Superior temporal gyrus (tissue), 1 donor: Measurements from ENCODE around the gene IL21R.
"Not testable (repeated sequence)": the region's sequence is repeated elsewhere in the genome, so short reads cannot be mapped to it uniquely, and the experiment has no call there.

Experiments
- DNase-seq: peaks from one replicate; pipeline ENCODE4 v3.0.0-alpha.2; 2016; ENCODE audit errors: extremely low spot score

Gene IL21R

DNA sequence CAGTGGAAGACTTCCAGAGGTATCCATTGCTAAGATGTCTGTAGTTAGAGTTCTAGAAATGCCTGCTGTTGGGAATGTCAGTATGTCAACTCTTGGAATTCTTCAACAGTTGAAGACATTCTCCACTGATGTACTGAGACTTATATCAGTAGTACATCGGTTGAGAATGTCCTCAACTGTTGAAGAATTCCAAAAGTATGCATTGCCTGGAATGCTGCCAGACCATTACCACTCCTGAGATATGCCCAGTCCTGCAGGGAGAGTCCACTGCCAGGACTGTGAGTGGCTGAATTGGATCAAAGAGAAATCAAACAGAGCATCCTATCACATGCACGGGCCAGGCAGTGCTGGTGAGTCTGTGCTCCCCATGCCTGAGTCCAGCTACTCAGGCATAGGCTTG lies 42.0 kb downstream of the IL21R start:
- DNase-seq: no peak

DNA sequence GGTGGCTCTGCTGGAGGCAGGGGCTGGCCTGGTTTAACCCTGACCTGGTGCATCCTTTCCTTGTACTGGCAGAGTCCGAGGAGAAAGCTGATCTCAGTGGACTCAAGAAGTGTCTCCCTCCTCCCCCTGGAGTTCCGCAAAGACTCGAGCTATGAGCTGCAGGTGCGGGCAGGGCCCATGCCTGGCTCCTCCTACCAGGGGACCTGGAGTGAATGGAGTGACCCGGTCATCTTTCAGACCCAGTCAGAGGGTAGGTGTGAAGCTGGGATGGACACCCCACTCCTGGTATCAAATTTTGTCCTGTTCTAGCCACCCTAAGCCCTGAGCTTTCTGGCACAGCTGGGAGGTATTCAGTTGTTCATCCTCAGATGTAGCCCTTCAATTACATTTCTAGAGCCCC lies 42.5 kb downstream of the IL21R start:
- no peak for DNase-seq

DNA sequence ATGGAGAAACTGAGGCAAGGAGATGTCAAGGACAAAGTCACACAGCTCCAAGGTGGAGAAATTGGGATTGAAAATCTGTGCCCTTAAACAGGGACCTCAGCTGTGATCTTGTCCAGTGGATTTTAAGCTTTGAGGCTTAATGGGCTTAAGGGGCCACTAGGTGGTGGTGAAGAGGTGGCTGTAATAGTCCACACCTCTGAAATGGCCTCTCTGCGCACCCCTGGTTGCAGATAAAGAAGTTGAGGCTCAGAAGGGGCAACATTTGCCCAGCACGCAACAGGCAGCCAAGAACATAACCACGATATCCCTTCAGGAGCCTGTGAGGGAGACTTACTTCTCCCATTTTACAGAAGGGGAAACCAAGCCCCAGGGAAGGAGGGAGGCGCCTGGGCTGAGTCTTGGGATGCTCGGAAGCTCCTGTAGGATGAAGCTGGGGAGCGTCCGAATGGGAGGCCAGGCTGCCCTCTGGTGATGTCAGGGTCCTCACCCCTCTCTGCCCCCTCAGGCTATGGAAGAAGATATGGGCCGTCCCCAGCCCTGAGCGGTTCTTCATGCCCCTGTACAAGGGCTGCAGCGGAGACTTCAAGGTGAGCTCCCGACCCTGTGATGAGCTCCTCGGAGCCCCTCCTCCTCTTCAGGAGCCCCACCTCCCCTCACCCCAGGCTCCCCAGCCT lies 43.7 kb downstream of the IL21R start:
- DNase-seq: no peak

DNA sequence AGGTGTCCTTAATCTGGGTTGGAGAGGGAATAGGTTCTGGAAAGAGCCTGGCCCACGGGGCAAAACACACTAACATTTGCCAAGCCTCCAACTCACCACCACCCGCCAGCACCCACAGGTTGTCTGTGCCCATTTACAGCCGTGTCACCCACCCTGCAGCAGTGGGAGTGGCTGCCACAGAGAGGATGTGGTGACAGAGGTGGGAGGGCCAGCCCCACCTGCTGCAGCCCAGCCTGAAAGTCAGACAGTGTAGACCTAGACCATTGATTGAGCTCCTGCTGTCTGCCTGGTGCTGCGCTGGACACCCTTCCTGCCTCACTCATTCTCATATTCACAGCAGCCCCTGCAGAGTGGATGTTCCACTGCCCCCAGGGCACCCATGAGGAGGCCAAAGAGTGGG lies 44.7 kb downstream of the IL21R start:
- DNase-seq: no peak

DNA sequence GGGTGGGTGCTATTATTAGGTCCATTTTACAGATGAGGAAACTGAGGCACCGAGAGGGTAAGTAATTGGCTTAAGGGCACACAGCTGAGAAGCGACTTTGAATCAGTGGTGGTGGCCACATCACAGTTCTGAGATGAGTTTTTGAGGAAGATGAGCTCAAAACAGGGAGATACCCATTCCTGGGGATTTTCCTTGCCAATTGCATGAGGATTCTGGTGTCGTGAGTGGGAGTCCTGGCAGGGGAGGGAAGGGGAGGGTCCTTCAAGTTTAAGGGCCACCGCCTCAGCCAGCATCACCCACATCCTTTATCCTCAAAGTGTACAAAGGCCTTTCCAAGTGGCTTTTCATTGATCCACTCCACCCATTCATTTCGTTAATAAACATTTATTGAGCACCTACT lies 45.3 kb downstream of the IL21R start:
- no peak for DNase-seq

DNA sequence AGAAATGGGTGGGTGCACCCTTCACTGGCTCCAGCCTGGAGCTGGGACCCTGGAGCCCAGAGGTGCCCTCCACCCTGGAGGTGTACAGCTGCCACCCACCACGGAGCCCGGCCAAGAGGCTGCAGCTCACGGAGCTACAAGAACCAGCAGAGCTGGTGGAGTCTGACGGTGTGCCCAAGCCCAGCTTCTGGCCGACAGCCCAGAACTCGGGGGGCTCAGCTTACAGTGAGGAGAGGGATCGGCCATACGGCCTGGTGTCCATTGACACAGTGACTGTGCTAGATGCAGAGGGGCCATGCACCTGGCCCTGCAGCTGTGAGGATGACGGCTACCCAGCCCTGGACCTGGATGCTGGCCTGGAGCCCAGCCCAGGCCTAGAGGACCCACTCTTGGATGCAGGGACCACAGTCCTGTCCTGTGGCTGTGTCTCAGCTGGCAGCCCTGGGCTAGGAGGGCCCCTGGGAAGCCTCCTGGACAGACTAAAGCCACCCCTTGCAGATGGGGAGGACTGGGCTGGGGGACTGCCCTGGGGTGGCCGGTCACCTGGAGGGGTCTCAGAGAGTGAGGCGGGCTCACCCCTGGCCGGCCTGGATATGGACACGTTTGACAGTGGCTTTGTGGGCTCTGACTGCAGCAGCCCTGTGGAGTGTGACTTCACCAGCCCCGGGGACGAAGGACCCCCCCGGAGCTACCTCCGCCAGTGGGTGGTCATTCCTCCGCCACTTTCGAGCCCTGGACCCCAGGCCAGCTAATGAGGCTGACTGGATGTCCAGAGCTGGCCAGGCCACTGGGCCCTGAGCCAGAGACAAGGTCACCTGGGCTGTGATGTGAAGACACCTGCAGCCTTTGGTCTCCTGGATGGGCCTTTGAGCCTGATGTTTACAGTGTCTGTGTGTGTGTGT lies 46.8 kb downstream of the IL21R start:
- DNase-seq: no peak

DNA sequence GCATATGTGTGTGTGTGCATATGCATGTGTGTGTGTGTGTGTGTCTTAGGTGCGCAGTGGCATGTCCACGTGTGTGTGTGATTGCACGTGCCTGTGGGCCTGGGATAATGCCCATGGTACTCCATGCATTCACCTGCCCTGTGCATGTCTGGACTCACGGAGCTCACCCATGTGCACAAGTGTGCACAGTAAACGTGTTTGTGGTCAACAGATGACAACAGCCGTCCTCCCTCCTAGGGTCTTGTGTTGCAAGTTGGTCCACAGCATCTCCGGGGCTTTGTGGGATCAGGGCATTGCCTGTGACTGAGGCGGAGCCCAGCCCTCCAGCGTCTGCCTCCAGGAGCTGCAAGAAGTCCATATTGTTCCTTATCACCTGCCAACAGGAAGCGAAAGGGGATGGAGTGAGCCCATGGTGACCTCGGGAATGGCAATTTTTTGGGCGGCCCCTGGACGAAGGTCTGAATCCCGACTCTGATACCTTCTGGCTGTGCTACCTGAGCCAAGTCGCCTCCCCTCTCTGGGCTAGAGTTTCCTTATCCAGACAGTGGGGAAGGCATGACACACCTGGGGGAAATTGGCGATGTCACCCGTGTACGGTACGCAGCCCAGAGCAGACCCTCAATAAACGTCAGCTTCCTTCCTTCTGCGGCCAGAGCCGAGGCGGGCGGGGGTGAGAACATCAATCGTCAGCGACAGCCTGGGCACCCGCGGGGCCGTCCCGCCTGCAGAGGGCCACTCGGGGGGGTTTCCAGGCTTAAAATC lies 47.6 kb downstream of the IL21R start:
- DNase-seq: no peak

DNA sequence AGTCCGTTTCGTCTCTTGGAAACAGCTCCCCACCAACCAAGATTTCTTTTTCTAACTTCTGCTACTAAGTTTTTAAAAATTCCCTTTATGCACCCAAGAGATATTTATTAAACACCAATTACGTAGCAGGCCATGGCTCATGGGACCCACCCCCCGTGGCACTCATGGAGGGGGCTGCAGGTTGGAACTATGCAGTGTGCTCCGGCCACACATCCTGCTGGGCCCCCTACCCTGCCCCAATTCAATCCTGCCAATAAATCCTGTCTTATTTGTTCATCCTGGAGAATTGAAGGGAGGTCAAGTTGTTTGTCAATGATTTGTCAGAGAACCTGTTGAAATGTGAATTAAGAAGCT lies 48.2 kb downstream of the IL21R start:
- no peak for DNase-seq

DNA sequence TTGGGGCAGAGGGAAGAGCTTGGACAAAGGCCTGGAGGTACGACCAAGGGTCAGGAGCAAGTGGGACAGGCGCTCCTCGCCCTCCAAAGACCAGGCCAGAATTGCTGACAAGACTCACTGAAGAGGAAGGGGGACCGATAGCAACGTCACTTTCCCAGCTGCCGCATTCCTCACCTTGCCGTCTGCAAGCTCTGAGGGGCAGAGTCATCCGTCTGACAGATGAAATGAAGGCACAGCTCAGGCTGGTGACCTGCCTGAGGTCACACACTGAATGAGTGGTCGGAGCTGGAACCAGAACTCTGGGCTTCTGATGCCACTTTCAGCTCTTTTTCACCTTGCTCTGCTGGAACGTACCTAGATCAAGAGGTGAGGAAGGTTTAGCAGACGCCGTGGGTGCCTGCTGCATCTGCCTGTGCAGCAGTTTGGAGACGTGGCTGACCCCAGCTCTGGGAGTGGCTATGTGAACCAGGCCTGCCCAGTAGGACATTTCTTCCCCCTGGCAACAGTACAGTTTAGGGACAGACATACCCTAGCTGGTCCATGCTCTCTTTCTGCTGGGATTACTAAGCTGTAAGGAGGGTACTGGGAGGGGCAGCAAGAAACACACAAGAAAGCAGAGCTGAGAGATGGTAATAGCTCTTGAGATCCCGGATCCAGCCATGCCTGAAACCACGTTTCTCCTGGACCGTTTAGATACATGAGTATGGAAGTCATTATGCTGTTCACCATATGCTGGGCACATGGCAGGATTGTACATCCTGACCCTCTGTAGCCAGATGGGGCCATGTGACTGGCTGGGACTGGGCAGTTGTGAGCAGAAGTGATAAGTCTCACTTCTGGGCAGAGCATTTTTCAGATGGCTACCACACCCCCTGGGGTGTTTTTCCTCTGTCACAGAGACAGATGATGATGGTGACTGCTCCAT lies 50.9 kb downstream of the IL21R start:
- DNase-seq: no peak

DNA sequence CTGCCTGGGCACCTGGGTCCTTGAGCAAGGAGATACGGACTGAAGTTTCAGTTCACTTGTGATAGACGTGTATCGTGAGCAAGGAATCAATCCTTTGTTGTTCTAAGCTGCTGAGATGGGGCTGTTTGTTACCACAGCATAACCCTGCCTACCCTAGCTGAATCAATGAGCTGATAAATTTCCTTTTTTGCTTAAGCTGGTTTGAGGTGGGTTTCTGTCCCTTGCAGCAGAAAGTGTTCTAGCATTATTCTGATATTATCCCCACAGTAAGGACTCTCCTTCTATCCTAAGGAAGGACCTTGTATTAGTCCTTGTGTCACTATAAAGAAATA lies 51.5 kb downstream of the IL21R start:
- no peak for DNase-seq

DNA sequence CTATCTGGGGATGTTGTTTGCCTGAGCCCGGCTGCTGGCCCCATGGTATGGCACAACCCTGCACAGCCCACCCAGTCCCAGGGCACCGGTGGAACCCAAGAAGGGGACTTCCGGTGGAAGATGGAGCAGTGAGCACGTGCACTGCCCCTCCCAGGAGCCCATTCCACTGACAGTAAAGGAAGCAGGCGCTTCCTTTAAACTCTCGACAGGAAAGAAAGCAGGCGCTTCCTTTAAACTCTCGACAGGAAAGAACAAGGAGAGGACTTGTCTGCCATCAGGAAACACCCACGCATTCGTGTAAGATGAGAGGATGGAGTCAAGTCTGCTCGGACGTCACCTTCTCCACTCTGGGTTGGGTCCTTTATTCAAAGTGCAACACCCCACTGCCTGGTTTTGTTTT lies 53.7 kb downstream of the IL21R start:
- no peak for DNase-seq

DNA sequence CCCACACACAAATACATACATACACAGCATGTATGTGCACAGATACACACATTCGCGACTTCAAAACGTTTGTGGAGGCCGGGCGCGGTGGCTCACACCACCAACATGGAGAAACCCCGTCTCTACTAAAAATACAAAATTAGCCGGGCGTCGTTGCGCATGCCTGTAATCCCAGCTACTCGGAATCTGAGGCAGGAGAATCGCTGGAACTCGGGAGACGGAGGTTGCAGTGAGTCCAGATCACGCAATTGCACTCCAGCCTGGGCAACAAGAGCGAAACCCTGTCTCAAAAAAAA lies 55.6 kb downstream of the IL21R start:
- DNase-seq: not testable (repeated sequence)

DNA sequence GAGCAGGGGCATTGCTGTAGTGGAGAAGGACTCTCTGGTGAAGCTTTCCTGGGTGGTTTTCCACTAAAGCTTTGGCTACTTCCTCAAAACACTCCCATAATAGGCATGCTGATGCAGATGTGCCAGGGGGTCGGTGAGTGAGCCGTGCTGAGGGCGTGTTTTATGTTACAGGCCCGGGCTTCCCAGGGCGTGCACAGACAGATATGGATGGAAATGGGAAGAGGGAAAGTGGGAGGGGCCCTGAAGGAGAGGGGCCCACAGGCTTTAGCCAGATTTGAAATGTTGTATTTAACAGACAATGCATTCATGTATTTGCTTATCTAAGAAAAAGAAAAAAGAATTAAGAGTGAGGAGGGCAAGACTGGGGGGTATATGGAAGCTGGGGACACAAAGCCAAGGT lies 56.3 kb downstream of the IL21R start:
- no peak for DNase-seq

DNA sequence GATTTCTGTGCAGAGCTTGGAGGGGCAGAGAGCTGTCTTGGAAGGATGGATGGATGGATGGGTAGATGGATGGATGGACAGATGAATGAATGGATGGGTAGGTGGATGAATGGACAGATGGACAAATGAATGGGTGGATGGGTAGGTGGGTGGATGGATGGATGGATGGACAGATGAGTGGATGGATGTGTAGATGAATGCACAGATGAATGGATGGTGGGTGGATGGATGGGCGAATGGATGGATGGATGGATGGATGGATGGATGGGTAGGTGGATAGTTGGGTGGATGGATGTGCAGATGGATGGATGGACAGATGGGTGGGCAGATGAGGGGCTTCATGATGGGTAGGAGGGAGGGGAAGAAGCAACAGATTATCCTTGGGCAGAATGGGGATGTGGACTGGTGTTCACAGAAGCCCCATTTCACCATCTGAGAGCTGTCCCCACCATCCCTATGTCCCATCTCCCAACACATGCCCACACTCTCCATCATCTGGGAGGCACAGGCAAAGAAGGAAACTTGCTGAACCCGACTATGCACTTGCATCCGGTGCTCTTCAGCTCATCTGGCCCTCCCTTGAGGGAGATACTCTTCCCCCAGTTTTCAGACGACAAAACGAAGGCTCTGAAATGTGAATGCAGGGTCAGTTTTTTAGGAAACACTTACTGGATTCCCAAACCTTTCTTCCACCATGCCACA lies 57.2 kb downstream of the IL21R start:
- DNase-seq: no peak

DNA sequence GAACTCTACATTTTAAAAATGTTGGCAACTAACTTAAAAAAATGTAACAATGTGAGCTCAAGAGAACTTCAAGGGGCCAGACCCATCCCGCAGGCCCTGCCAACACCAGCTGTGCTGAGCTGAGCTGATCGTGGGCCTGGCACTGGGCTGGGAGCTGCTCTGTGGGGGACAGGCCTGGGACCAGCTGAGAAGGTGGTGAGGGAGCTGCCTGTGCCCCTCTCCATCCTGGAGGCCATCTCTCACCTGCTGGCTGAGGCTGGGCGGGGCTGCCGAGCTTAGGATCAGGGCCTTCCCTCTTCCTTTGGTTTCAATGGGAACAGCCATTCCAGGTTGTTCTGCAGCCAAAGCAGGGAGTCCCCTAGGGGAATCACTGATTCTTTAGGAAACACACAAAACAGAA lies 58.2 kb downstream of the IL21R start:
- DNase-seq: no peak

DNA sequence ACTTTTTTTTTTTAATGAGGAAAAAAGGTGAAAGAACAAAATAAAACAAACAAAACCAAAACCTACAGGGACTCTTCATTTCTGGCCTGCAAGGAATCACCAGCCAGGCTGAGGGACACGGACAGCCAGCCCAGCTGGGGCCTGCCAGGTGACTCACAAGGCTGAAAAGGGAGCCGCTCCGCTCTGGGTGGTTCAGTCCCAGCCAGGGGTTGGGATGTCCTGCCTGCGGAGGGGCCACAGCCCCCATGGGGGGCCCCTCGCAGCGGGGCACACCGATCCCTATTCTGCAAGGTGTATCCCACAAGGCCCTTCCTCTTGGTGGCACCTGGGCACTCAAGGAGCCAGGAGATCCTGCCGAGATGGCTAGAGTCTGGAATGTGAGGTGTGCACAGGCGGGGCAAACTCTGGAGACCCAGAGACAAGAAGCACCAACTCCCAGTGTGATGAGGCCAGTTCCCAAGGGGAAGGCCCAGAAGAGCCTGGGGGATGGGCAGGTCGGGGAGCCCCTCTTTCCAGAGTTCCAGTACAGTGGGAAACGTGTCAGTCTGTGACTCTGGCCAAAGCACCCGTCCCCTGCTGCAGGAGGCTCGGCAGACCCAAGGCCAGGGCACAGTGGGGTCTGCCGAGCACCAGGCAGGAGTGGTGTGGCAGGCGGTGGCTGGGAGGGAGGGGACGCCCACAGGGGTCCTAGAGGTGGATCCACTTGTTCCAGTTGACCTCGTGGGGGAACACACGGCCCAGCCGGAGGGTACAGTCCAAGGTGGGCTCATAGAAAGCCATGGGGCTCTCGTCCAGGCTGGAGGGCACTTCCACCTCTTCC lies 58.9 kb downstream of the IL21R start:
- no peak for DNase-seq

DNA sequence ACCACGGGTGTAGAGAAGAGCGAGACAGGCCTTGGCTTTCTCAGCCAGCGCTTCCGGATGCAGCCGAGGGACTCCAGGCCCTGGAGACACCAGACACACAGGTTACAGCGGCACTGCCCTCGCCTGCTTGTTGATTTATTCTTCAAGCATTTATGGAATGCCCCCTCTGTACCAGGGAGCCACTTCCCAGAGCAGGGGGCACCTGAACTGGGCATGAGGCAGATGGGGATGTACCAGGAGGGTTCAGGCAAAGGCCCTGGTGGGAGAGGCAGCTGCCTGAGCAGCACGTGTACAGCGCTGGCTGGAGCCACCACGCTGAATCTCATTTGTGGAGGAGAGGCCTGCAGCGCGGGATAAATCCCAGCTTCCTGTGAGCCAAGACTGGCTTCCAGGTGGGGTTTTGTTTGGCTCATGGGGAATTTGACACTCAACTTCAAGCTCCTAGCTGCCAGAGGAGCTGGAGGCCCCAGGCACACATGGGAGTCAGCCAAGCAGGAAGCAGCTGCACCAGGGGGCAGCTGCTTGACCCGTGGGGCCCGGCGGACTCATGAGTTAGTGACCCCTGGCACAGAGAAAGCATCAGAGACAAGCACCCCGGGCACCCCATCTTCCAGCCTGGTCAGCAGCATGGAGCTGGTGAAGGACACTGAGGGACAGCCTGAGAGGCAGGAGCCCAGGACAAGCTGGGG lies 59.7 kb downstream of the IL21R start:
- DNase-seq: no peak

DNA sequence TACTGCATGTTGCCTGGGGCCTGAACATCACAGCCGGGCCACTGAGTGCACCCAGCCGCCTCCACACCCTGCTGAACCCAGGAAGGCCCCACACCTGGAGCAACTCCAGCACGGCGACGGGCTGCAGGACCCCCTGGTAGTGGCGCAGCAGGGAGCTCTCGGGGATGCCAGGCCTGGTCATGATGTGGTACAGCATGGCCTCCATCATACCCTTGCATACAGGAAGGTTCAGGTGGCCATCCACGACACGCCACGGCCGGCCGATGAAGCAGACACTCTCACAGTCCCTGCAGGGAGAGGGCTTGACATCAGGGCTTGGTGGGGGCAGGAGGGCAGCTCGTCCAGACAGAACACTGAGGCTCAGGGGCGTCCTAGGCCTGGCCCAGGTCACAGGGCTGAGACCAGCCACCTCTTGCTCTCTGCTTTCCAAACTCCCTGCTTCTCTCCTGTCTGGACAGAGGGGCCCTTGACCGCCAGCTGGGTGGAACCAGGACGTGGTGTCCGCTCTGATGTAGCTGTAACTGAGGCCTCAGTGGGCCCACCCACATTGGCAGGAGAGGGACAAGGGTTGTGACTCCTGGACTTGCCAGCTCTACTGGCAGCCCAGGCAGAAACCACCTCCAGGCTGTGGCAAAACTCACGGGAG lies 60.3 kb downstream of the IL21R start:
- no peak for DNase-seq
